GM21723 (cell line): ENCODE measurements around the gene ECI2.
"Not testable (repeated sequence)": the region's sequence is repeated elsewhere in the genome, so short reads cannot be mapped to it uniquely, and the experiment has no call there.

ENCODE experiments used
- ATAC-seq: cut with Tn5 transposase; IDR thresholded peaks from one replicate; pipeline ENCODE4 v1.9.1; 2021; ENCODE audit warnings: mild to moderate bottlenecking, moderate library complexity; ENCODE audit not compliant: unreplicated experiment

The ECI2 gene

GRCh38 chr6:4103929-4104328 lies 31.4 kb downstream of the ECI2 start:
- no peak for ATAC-seq

- no peak for ATAC-seq
Observed at GRCh38 chr6:4102687-4103244, 32.6 kb downstream of the ECI2 start.

- no peak for ATAC-seq
Observed at GRCh38 chr6:4101298-4101697, 34.1 kb downstream of the ECI2 start.

GRCh38 chr6:4100655-4101054 lies 34.7 kb downstream of the ECI2 start:
- no peak for ATAC-seq

- ATAC-seq, result no peak
Observed at GRCh38 chr6:4093288-4093687, 42.1 kb downstream of the ECI2 start.

GRCh38 chr6:4091941-4092340 lies 43.4 kb downstream of the ECI2 start:
- ATAC-seq, result no peak

GRCh38 chr6:4090043-4090442 lies 45.3 kb downstream of the ECI2 start:
- ATAC-seq, result not testable (repeated sequence)

GRCh38 chr6:4088704-4089103 lies 46.7 kb downstream of the ECI2 start:
- ATAC-seq, result no peak

- ATAC-seq, result no peak
Observed at GRCh38 chr6:4085332-4085700, 50.1 kb downstream of the ECI2 start.

- no peak for ATAC-seq
Observed at GRCh38 chr6:4084444-4085331, 50.7 kb downstream of the ECI2 start.

GRCh38 chr6:4078691-4079471 lies 56.5 kb downstream of the ECI2 start, which contains the start of gene FAM217A:
Gene FAM217A, minus strand, starts transcription at chr6:4079137. Its CDS starts 1,723 bp downstream, at chr6:4077414.
- ATAC-seq, result no peak

GRCh38 chr6:4074478-4075235 lies 60.7 kb downstream of the ECI2 start:
- no peak for ATAC-seq

GRCh38 chr6:4071330-4071729 lies 64.0 kb downstream of the ECI2 start:
- no peak for ATAC-seq

GRCh38 chr6:4069199-4069598 lies 66.2 kb downstream of the ECI2 start:
- ATAC-seq, result no peak

GRCh38 chr6:4067673-4068072 lies 67.7 kb downstream of the ECI2 start:
- ATAC-seq, result no peak

- ATAC-seq, result no peak
Observed at GRCh38 chr6:4066029-4066755, 69.2 kb downstream of the ECI2 start.
